OCI-LY7 (cell line): ENCODE data around the gene TCEA3. TPM values are rescaled to one million over a fixed set of nuclear protein-coding genes. Genes with fewer than 3 reads are reported as not detected.

Experiments
- BruUV-seq: library from RNA; stranded (reverse); fragments of 400-500 nt; replicated peaks from 2 replicates; lab custom pipeline; 2021; lab: Mats Ljungman, UMichigan
- CTCF ChIA-PET: fragments of 300-600 bp; sonication (Branson Sonifier 250); formaldehyde crosslinking; loops from one replicate; lab custom pipeline; 2022; ENCODE audit warnings: antibody characterized with exemption; ENCODE audit not compliant: unreplicated experiment; lab: Charles Lee
- POLR2A ChIA-PET: fragments of 300-600 bp; sonication (Branson Sonifier 250); formaldehyde crosslinking; loops from one replicate; lab custom pipeline; 2022; ENCODE audit warnings: antibody characterized with exemption; lab: Charles Lee
- DNase-seq: peaks from one replicate; pipeline ENCODE4 v3.0.0-alpha.2; 2015; ENCODE audit warnings: low spot score
- H2AFZ ChIP-seq: fragments of 200-600 bp; sonication (generic), shearing (Covaris generic); 2 replicates; pipeline ENCODE4 v1.6.1; 2014; ENCODE audit warnings: mild to moderate bottlenecking, antibody characterized with exemption, low read length, moderate library complexity
- H3K27ac ChIP-seq: fragments of 200-600 bp; sonication (generic); 2 replicates; pipeline ENCODE4 v1.5.1; 2014; ENCODE audit warnings: mixed run types, low read depth, mild to moderate bottlenecking, moderate library complexity, low read length, inconsistent platforms; ENCODE audit not compliant: poor library complexity, severe bottlenecking
- H3K36me3 ChIP-seq: fragments of 200-600 bp; sonication (generic); 2 replicates; pipeline ENCODE4 v1.6.1; 2014; ENCODE audit warnings: mild to moderate bottlenecking, antibody characterized with exemption, low read length, moderate library complexity, mixed read lengths; ENCODE audit not compliant: insufficient read depth
- H3K4me1 ChIP-seq: fragments of 200-600 bp; sonication (generic); 2 replicates; pipeline ENCODE4 v1.5.1; 2014; ENCODE audit warnings: mild to moderate bottlenecking, low read length; ENCODE audit not compliant: insufficient read depth, poor library complexity, severe bottlenecking
- H3K4me2 ChIP-seq: fragments of 200-600 bp; sonication (generic); 2 replicates; pipeline ENCODE4 v1.6.1; 2014; ENCODE audit warnings: mild to moderate bottlenecking, low read length
- H3K4me3 ChIP-seq: fragments of 200-600 bp; sonication (generic); 2 replicates; pipeline ENCODE4 v1.5.1; 2014; ENCODE audit warnings: mild to moderate bottlenecking, low read depth, low read length; ENCODE audit not compliant: poor library complexity, severe bottlenecking
- H3K79me2 ChIP-seq: fragments of 200-600 bp; sonication (generic); 2 replicates; pipeline ENCODE4 v1.6.1; 2016; ENCODE audit warnings: low read depth, mild to moderate bottlenecking, low read length, moderate library complexity, mixed read lengths; ENCODE audit not compliant: insufficient read depth
- H3K9me2 ChIP-seq: fragments of 200-600 bp; sonication (generic); 2 replicates; pipeline ENCODE4 v1.6.1; 2016; ENCODE audit warnings: mild to moderate bottlenecking, low read length, mixed read lengths; ENCODE audit not compliant: insufficient read depth
- H3K9me3 ChIP-seq: fragments of 200-600 bp; sonication (generic); 2 replicates; pipeline ENCODE4 v1.6.1; 2014; ENCODE audit warnings: mild to moderate bottlenecking, mixed run types, low read length, mixed read lengths
- H4K20me1 ChIP-seq: fragments of 200-600 bp; sonication (generic); 2 replicates; pipeline ENCODE4 v1.6.1; 2014; ENCODE audit warnings: mild to moderate bottlenecking, antibody characterized with exemption, low read length, moderate library complexity, mixed read lengths; ENCODE audit not compliant: insufficient read depth
- CTCF ChIP-seq: fragments of 200-600 bp; sonication (generic); conservative IDR thresholded peaks from 2 replicates; pipeline ENCODE4 v1.5.1; 2014; ENCODE audit warnings: mild to moderate bottlenecking, antibody characterized with exemption, low read length, moderate library complexity, mixed read lengths
- EZH2phosphoT487 ChIP-seq: fragments of 200-600 bp; sonication (generic); IDR thresholded peaks from 2 replicates; pipeline ENCODE4 v1.6.1; 2018; ENCODE audit warnings: low read depth, borderline replicate concordance, mild to moderate bottlenecking, mixed run types, antibody characterized with exemption, low read length, moderate library complexity, mixed read lengths
- intact Hi-C: fragments of 100-400 bp; cut with micrococcal nuclease; formaldehyde crosslinking; loops from one replicate; pipeline ENCODE4 v1.10.0; 2022; ENCODE audit not compliant: unreplicated experiment
- total RNA-seq, 2 experiments: library from RNA; depleted of rRNA in 1 of 2; stranded (reverse); fragments of >200 nt in 1 of 2; shearing (Covaris generic) in 1 of 2; gene quantifications; 2 replicates each; pipeline ENCODE4 v1.2.3, GENCODE V29; 2014 to 2022

Gene TCEA3
- total RNA-seq, 2 experiments from 2014 or later, result not detected

- intact Hi-C loops, result no loop called here
- H3K79me2 ChIP-seq, result no peaks in the 10 kb centered on the region
- no peak overlapping the region for H3K4me2 ChIP-seq
- ChIA-PET POLR2A (no interaction called here), CTCF (no interaction called here)
- no peaks in the 10 kb centered on the region for H3K4me1 ChIP-seq
- DNase-seq, result no peak
- H4K20me1 ChIP-seq, result no peaks in the 10 kb centered on the region
- TF ChIP-seq EZH2phosphoT487 (no peak), CTCF (no peak)
- H3K27ac ChIP-seq, result no peak overlapping the region
- H2AFZ ChIP-seq, result no peak overlapping the region
- no TSS peak for BruUV-seq
- H3K9me3 ChIP-seq, result no peaks in the 10 kb centered on the region
- H3K9me2 ChIP-seq, result no peaks in the 10 kb centered on the region
- H3K4me3 ChIP-seq, result no peak overlapping the region
- peaks cover 13% of the 10 kb centered on the region for H3K36me3 ChIP-seq
Measured at GRCh38 chr1:23356471-23357137, 67.9 kb downstream of the TCEA3 start.

- ChIA-PET CTCF (no interaction called here), POLR2A (interaction anchor here (1.0 kb wide), 1 partner anchor 31 kb away, joined by 5 read pairs; no protein-coding TSS in a partner anchor)
- Histone ChIP-seq H4K20me1 (no peaks in the 10 kb centered on the region), H3K9me3 (no peaks in the 10 kb centered on the region), H3K9me2 (no peaks in the 10 kb centered on the region), H3K4me2 (no peak overlapping the region), H3K79me2 (no peaks in the 10 kb centered on the region), H3K27ac (no peak overlapping the region), H3K4me3 (no peak overlapping the region), H3K4me1 (no peaks in the 10 kb centered on the region), H3K36me3 (no peaks in the 10 kb centered on the region), H2AFZ (no peak overlapping the region)
- TF ChIP-seq CTCF (peak; percentile 57), EZH2phosphoT487 (no peak)
- intact Hi-C loops, result no loop called here
- peak; percentile 13 for DNase-seq
- no TSS peak for BruUV-seq
Measured at GRCh38 chr1:23354245-23354644, 70.3 kb downstream of the TCEA3 start.

- Histone ChIP-seq H3K4me1 (no peaks in the 10 kb centered on the region), H4K20me1 (no peaks in the 10 kb centered on the region), H2AFZ (no peak overlapping the region), H3K79me2 (no peaks in the 10 kb centered on the region), H3K27ac (no peak overlapping the region), H3K36me3 (no peaks in the 10 kb centered on the region), H3K9me2 (no peaks in the 10 kb centered on the region), H3K4me2 (no peak overlapping the region), H3K9me3 (no peaks in the 10 kb centered on the region), H3K4me3 (no peak overlapping the region)
- DNase-seq, result no peak
- TF ChIP-seq EZH2phosphoT487, result no peak
- TF ChIP-seq CTCF, result no peak
- POLR2A ChIA-PET, result no interaction called here
- intact Hi-C loops, result no loop called here
- BruUV-seq, result no TSS peak
- CTCF ChIA-PET, result no interaction called here
Measured at GRCh38 chr1:23352096-23352695, 72.4 kb downstream of the TCEA3 start.
